Amniotic epithelial cell (primary cell): ENCODE measurements around the gene ANKHD1.

Experiments used
- DNase-seq: peaks from one replicate; pipeline ENCODE4 v3.0.0-alpha.2; 2010; ENCODE audit warnings: low read depth

The ANKHD1 gene, protein sequence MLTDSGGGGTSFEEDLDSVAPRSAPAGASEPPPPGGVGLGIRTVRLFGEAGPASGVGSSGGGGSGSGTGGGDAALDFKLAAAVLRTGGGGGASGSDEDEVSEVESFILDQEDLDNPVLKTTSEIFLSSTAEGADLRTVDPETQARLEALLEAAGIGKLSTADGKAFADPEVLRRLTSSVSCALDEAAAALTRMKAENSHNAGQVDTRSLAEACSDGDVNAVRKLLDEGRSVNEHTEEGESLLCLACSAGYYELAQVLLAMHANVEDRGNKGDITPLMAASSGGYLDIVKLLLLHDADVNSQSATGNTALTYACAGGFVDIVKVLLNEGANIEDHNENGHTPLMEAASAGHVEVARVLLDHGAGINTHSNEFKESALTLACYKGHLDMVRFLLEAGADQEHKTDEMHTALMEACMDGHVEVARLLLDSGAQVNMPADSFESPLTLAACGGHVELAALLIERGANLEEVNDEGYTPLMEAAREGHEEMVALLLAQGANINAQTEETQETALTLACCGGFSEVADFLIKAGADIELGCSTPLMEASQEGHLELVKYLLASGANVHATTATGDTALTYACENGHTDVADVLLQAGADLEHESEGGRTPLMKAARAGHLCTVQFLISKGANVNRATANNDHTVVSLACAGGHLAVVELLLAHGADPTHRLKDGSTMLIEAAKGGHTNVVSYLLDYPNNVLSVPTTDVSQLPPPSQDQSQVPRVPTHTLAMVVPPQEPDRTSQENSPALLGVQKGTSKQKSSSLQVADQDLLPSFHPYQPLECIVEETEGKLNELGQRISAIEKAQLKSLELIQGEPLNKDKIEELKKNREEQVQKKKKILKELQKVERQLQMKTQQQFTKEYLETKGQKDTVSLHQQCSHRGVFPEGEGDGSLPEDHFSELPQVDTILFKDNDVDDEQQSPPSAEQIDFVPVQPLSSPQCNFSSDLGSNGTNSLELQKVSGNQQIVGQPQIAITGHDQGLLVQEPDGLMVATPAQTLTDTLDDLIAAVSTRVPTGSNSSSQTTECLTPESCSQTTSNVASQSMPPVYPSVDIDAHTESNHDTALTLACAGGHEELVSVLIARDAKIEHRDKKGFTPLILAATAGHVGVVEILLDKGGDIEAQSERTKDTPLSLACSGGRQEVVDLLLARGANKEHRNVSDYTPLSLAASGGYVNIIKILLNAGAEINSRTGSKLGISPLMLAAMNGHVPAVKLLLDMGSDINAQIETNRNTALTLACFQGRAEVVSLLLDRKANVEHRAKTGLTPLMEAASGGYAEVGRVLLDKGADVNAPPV (N-terminal part only)

DNA sequence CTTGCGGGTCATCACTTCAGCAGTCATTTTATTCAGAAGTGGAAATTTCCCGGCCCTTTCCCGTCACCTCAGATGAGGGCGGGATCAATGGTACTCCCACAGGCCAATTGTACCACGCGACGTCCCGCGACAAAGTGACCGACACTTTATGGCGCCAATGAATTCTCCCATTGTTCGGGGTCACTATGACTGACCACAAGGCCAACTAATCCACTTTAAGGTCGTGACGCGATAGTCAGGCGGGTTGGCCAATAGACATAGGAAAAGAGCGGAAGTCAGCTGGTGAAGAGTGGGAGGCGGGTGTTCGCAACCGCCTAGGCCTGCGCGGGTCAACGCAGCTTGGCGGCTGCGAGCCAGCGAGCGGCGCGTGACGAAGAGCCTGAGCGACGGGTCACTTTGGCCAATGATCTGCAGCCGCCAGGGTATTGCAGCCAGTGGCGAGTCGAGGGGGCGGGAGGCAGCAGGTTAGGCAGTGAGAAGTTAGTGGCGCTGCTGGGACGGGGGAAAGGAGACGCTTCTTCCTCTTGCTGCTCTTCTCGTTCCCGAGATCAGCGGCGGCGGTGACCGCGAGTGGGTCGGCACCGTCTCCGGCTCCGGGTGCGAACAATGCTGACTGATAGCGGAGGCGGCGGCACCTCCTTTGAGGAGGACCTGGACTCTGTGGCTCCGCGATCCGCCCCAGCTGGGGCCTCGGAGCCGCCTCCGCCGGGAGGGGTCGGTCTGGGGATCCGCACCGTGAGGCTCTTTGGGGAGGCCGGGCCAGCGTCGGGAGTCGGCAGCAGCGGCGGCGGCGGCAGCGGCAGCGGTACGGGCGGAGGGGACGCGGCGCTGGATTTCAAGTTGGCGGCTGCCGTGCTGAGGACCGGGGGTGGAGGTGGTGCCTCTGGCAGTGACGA is at the start of gene ANKHD1:
Gene ANKHD1, plus strand, starts transcription at position 472 of the 896 bp plus-strand sequence. Its CDS starts 135 bp downstream, at position 607.
- peak; percentile 100 for DNase-seq

GRCh38 chr5:140355546-140355945 is 46.1 kb upstream of the ANKHD1 start:
- no peak for DNase-seq

DNA sequence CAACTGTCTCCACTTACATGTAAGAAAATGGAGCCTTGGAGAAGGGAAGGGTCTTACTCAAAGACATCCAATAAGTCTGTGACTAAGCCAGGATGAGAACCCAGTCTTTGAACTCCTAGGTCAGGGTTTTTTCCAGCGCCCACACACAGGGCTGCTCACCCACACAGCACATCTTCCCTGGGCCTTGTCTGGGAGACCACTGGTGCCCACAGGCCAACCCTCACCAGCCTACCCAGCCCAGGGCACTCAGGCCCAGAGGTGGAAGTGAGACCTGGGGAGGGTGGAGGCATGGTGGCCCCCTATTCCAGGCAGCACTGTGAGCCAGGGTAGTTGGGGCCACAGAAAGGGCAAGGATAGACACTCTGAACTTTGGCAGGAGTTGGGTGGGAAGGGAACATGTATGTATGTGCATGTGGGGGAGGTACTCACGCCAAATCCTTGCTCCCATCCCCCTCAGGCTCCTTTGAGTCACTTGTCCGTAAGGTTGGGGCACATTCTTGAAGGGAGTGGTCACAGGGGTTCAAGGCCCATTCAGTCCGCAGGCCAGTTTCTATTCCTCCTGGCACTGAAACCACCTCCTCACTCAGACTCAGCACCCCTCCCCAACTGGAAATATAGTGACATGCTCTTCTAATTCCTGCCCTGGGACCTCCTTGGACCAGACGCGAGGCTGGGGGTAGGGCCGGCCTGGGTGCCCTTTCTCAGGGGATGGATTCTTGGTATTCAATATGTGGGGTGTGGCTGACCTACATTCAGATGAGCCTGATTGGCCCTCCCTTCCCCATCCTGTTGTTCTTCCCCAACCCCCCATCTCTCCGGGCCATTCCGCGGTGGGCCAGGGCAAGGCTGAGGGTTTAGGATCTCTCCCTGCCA is 44.5 kb upstream of the ANKHD1 start:
- DNase-seq = no peak

DNA sequence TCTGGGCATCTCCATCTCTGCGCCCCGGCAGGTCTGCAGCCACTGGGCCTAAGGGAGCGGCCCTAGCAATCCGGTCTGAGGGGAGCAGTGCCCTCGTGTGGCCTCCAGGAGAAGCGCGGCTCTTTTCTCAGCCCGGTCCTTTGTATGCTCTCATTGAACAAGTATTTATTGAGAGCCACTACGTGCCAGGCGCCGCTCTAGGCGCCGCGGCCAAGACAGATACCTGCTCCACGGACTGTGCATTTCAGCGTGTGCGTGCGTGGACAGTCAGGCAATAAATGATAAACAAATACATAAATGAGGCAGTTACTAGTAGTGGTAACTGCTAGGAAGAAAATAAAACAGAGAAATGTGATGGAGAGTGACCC is 43.9 kb upstream of the ANKHD1 start:
- DNase-seq = peak; percentile 87

- DNase-seq = peak; percentile 41
Observed at GRCh38 chr5:140358738-140359310, 42.8 kb upstream of the ANKHD1 start.

DNA sequence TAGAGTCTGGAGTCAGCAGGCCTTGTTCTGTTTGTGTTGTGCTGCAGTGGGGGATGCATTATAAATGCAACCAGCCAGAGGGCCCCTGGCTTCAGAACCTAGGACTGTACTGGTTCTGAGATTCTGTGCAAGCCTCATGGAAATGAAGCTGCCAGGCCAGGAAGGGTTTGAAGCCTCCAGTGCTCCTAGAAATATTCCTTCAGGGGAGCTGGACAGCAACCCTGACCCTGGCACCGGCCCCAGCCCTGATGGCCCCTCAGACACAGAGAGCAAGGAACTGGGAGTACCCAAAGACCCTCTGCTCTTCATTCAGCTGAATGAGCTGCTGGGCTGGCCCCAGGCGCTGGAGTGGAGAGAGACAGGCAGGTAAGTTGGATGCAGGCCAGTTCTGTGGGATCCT is 41.5 kb upstream of the ANKHD1 start, which contains the start of gene SLC4A9:
Gene SLC4A9, plus strand, starts transcription at position 94 of the 400 bp plus-strand sequence. Its CDS starts 43 bp downstream, at position 137.
- DNase-seq = no peak

DNA sequence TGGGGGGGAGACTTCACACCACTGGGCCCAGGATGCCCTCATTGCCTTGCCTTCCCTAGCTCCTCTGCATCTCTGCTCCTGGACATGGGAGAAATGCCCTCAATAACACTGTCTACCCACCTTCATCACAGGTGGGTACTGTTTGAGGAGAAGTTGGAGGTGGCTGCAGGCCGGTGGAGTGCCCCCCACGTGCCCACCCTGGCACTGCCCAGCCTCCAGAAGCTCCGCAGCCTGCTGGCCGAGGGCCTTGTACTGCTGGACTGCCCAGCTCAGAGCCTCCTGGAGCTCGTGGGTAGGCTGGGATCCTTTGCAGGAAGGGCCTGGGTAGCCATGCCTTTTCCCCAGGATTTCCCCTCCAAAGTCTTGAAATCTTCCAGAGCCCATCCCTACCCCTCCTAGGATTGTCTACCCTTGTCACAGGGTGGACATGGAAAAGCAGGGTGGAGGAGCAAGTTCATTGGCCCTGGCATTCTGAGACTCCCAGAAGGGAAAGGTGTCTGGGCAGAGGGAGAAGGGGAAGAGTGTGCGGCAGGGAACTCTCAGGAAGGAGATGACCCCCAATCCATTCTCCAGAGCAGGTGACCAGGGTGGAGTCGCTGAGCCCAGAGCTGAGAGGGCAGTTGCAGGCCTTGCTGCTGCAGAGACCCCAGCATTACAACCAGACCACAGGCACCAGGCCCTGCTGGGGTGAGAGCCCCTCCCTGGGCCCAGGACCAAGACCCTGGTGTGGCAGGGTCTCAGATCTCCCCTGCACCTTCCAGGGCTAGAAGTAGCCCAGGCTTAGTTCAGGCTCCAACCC is 40.8 kb upstream of the ANKHD1 start:
- DNase-seq = no peak

- DNase-seq = no peak
Observed at GRCh38 chr5:140361901-140362300, 39.7 kb upstream of the ANKHD1 start.

GRCh38 chr5:140362311-140362710 is 39.3 kb upstream of the ANKHD1 start:
- no peak for DNase-seq

DNA sequence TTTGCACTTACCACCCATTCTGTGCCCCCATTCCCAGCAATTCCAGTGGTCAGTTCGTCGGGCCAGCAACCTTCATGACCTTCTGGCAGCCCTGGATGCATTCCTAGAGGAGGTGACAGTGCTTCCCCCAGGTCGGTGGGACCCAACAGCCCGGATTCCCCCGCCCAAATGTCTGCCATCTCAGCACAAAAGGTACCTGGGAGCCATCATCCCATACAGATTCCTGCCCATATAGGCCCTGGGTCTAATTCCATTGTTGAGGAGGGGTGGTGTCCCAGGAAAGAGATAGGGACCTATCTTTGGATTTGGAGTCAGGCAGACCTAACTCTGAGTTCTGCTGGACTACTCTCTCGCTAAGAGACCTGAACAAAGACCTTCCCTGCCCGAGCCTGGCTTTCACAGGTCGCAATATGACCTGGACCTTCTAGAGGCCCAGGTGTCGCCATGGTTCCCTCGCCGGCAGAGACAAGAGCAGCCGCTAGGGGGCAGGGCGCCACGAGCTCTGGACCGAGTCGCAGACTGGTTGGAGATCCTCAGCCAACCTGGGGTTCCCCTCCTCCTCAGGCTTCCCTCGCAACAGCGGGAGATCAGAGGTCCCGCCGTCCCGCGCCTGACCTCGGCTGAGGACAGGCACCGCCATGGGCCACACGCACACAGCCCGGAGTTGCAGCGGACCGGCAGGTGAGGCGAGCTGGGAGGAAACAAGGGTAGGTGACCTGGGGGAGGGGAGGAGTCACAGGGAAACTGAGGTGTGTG is 38.6 kb upstream of the ANKHD1 start:
- peak; percentile 43 for DNase-seq

GRCh38 chr5:140363631-140364471 is 37.8 kb upstream of the ANKHD1 start:
- no peak for DNase-seq

- no peak for DNase-seq
Observed at GRCh38 chr5:140364472-140364765, 37.2 kb upstream of the ANKHD1 start.

- no peak for DNase-seq
Observed at GRCh38 chr5:140365282-140365681, 36.4 kb upstream of the ANKHD1 start.

DNA sequence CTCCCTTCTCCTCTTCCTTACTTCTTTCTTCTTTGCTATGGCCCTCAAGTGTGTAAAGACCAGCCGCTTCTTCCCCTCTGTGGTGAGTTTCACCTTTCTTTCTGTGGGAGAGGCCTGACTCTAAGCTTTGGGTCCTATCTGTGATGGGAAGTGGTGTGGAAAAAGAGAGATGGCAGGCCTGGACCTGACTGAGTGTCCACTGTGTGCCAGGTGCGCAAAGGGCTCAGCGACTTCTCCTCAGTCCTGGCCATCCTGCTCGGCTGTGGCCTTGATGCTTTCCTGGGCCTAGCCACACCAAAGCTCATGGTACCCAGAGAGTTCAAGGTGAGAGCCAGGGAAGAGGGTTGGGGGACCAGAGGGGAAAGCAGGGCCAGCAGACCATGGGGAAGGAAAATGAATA is 35.7 kb upstream of the ANKHD1 start:
- no peak for DNase-seq

DNA sequence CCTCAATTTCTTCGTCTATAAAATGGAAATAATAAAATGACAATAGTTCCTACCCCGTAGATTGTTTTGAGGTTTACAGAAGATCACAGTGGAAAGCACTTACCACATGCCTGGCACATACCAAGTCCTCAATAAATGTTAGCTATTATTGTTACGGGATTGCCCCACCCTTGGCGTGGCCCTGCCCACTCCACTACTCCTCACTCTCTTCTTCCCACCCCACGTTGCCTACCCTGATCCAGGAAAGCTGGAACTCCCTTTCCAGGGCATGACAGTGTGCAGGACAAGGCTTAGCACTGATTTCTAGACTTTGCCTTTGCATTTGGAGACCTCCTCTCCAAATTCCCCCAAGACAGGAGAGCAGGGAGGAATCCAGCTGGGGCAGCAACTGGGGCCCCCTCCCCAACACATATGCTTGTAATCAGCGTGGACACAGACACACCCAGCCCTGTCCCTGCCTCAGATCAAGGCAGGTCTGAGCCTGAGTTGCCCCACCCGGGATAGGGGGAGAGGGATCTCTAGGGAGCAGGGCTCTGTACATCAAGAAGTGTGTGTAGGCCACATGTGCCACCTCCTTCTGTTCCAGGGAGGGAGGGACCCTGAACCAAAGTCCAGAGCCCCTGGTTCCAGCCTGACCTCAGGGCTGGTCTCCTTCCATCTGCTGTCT is 34.9 kb upstream of the ANKHD1 start:
- DNase-seq = no peak

GRCh38 chr5:140367256-140368013 is 34.2 kb upstream of the ANKHD1 start:
- DNase-seq = no peak
